Measurements from ENCODE around the gene TMEM92.
"Not testable (repeated sequence)": the region's sequence is repeated elsewhere in the genome, so short reads cannot be mapped to it uniquely, and the experiment has no call there.

TMEM92 gene

DNA sequence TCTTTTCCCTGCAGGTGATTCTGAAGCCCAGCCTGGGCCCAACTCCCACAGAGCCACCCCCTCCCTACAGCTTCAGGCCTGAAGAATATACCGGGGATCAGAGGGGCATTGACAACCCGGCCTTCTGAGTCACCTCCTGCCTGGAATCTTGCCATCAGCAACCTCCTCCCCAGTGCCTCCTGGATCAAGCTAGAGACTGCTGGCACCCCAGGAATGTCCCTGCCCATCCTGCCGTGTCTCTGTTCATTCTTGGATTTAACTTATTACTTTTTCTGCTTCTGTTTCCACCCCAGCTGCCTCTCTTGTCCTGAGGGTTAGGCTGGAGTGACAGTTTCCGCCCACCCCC lies 4.9 kb downstream of the TMEM92 start:
- Histone ChIP-seq H3K27me3 (ENCODE audit: low read depth, low read length) (peaks cover 4% of the 10 kb centered on the region), H3K4me1 (ENCODE audit: control insufficient read depth in 1 of 2, insufficient read depth in 2 of 2, low read length in 2 of 2) (peaks cover 0 to 7% of the 10 kb centered on the region in 2 donors), H3K27ac (ENCODE audit: low read length) (no peak overlapping the region), H3K36me3 (ENCODE audit: control insufficient read depth in 1 of 2, insufficient read depth in 2 of 2, low read length in 2 of 2) (no peaks in the 10 kb centered on the region), H3K4me3 (ENCODE audit: low read depth in 1 of 2, low read length in 2 of 2) (no peak overlapping the region), H3K9me3 (ENCODE audit: control insufficient read depth in 1 of 2, low read length in 2 of 2) (no peaks in the 10 kb centered on the region)

DNA sequence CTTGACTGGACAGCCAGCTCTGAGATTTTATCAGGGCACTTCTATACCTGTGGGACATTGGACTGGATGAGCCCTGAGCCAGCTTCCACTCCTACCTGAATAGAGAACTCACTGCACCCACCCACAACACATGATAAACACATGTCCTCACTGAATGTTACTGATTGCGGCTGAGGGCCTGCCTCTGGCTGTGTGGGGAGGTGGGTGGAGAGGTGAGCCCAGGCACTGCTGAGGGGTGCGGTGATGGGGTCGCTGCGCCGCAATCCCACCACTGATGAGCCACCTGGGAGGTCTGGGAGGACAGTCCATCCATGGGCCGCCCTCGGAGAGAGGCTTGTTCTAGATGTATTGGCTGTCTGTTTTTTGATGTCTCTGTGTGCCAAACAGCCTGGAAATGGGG lies 5.4 kb downstream of the TMEM92 start:
- H3K9me3 ChIP-seq (ENCODE audit: control insufficient read depth in 1 of 2, low read length in 2 of 2) = no peaks in the 10 kb centered on the region
- no peak overlapping the region for H3K4me3 ChIP-seq (ENCODE audit: low read depth in 1 of 2, low read length in 2 of 2)
- H3K27ac ChIP-seq (ENCODE audit: low read length) = no peak overlapping the region
- peaks cover 1% of the 10 kb centered on the region for H3K27me3 ChIP-seq (ENCODE audit: low read depth, low read length)
- H3K36me3 ChIP-seq (ENCODE audit: control insufficient read depth in 1 of 2, insufficient read depth in 2 of 2, low read length in 2 of 2) = no peaks in the 10 kb centered on the region
- peaks cover 0 to 4% of the 10 kb centered on the region in 2 donors for H3K4me1 ChIP-seq (ENCODE audit: control insufficient read depth in 1 of 2, insufficient read depth in 2 of 2, low read length in 2 of 2)

DNA sequence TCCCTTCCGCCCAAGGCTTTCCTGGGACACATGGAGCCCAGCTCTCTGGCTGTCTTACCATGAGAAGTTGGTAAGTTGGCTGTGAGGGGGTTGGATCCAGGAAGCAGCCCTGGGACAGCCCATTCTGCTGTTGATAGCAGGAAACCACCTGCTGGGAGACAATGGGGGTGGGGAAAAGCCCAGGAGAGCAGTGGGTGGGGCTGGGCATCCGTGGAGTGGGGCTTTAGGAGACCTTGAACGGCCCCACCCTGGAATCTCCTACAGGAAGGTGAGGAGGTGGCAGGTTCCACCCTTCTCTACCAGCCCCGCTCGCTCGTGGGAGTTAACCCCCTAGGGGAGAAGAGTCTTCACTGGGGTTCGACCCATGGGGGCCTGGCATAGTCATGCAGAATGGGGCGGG lies 5.8 kb downstream of the TMEM92 start:
- Histone ChIP-seq H3K27ac (ENCODE audit: low read length) (no peak overlapping the region), H3K4me1 (ENCODE audit: control insufficient read depth in 1 of 2, insufficient read depth in 2 of 2, low read length in 2 of 2) (peaks cover 0 to 4% of the 10 kb centered on the region in 2 donors), H3K4me3 (ENCODE audit: low read depth in 1 of 2, low read length in 2 of 2) (no peak overlapping the region), H3K9me3 (ENCODE audit: control insufficient read depth in 1 of 2, low read length in 2 of 2) (no peaks in the 10 kb centered on the region), H3K36me3 (ENCODE audit: control insufficient read depth in 1 of 2, insufficient read depth in 2 of 2, low read length in 2 of 2) (no peaks in the 10 kb centered on the region), H3K27me3 (ENCODE audit: low read depth, low read length) (no peaks in the 10 kb centered on the region)

DNA sequence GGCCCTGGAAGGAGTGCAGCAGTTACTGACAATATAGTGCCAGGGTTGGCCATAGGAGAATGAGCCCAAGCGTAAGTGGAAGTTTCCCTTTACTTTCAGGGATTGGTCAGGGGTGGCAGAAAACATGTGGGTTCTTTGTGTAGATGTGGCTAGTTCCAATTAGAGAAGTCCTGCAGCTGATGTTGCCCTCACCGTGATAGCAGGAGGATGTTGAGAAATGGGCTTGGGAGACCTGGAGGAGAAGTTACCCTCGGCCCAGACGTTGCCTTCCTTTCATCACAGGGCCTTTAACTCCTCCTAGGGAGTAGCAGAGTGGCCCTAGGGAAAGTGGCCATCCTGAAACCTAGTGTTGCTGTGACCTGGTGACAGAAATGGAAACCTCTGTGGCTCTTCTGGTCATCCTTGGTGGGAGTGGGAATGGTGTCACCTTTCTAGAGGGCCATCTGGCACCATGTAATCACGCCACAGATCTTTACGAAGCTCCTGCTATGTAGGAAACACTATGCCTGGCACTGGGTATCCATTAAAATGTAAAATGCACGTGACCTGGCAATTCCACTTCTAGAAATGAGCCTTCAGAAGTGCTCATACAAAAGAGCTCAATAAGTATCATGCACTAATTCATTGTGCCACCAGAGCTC lies 6.7 kb downstream of the TMEM92 start:
- Histone ChIP-seq H3K4me1 (ENCODE audit: control insufficient read depth in 1 of 2, insufficient read depth in 2 of 2, low read length in 2 of 2) (peaks cover 0 to 4% of the 10 kb centered on the region in 2 donors), H3K4me3 (ENCODE audit: low read depth in 1 of 2, low read length in 2 of 2) (no peak overlapping the region), H3K36me3 (ENCODE audit: control insufficient read depth in 1 of 2, insufficient read depth in 2 of 2, low read length in 2 of 2) (no peaks in the 10 kb centered on the region), H3K27ac (ENCODE audit: low read length) (no peak overlapping the region), H3K9me3 (ENCODE audit: control insufficient read depth in 1 of 2, low read length in 2 of 2) (no peaks in the 10 kb centered on the region), H3K27me3 (ENCODE audit: low read depth, low read length) (no peaks in the 10 kb centered on the region)

DNA sequence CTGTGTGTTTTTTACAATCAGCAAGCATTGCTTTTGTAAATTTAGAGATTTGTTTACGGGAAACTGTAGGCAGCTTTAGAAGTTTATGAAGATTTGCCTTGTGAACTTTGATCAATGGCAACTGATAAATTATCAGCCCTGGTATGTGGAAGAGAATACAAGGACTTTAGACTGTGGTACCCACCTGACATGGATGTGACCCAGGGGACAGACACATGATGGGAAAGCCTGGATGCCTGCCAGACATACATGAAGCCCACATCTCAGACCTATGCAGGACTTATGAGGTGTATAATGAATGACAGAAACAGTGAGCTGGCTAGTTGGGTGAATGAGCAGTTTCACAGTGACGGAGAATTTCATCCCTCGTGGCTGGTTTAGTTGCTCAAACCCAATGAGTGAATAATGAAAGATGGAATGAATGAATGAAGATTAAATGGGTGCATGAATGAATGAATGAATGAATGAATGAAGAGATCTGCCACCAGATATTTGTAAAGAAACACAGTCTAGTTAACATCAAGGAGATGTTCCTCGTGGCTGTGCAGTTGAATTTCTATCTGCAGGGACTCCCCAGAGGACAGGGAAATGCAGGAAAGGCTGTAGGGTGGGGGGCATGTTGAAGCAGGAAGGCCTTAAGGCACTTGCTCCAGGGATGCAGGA lies 7.6 kb downstream of the TMEM92 start:
- Histone ChIP-seq H3K27me3 (ENCODE audit: low read depth, low read length) (no peaks in the 10 kb centered on the region), H3K27ac (ENCODE audit: low read length) (no peak overlapping the region)

DNA sequence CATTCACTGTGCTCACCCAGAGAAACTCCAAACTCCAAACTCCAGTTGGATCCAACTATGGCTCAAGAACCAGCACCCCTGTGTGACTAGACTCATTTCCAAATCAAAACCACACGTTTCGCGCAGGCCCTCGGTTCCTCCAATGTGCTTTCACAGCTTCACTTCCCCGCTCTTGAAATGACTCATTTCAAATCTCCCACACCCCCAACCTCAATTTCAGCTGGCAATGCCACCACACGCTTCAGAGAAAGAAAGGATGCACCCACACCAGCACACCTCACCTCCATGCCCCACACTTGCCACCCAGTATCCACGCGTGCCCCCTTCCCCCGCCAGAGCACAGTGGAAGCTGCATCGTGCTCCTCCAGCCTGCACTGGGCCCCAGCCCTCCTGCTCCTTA lies 9.0 kb downstream of the TMEM92 start:
- H3K27me3 ChIP-seq (ENCODE audit: low read depth, low read length) = no peaks in the 10 kb centered on the region
- H3K4me1 ChIP-seq (ENCODE audit: control insufficient read depth in 1 of 2, insufficient read depth in 2 of 2, low read length in 2 of 2) = peaks cover 0 to 4% of the 10 kb centered on the region in 2 donors
- no peaks in the 10 kb centered on the region for H3K9me3 ChIP-seq (ENCODE audit: control insufficient read depth in 1 of 2, low read length in 2 of 2)
- no peaks in the 10 kb centered on the region for H3K36me3 ChIP-seq (ENCODE audit: control insufficient read depth in 1 of 2, insufficient read depth in 2 of 2, low read length in 2 of 2)
- no peak overlapping the region for H3K27ac ChIP-seq (ENCODE audit: low read length)
- H3K4me3 ChIP-seq (ENCODE audit: low read depth in 1 of 2, low read length in 2 of 2) = no peak overlapping the region

More for the DNA sequence above, 7.6 kb downstream of the TMEM92 start:
- H3K9me3 ChIP-seq (ENCODE audit: control insufficient read depth in 1 of 2, low read length in 2 of 2) = no peaks in the 10 kb centered on the region
- no peaks in the 10 kb centered on the region for H3K36me3 ChIP-seq (ENCODE audit: control insufficient read depth in 1 of 2, insufficient read depth in 2 of 2, low read length in 2 of 2)
- H3K4me1 ChIP-seq (ENCODE audit: control insufficient read depth in 1 of 2, insufficient read depth in 2 of 2, low read length in 2 of 2) = peaks cover 0 to 4% of the 10 kb centered on the region in 2 donors
- no peak overlapping the region for H3K4me3 ChIP-seq (ENCODE audit: low read depth in 1 of 2, low read length in 2 of 2)

DNA sequence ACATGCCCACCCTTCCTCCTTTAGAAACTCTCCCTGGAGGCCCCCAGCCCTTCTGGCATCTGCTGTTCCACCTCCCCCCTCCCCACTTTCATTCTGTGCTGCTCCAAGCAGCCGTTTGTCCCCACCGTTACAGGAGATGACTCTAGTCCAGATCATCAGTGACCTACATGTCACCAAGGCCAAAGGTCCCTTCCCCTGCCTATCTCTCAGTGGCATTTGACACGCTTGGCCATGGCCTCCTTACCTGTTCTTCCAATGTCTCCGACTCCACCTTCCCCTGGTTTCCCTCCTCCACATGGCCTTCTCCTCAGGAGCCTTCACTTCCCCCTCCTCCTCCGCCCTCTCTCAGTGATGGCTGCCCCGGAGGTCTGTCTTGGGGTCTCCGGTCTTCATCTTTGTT lies 9.4 kb downstream of the TMEM92 start:
- no peak overlapping the region for H3K4me3 ChIP-seq (ENCODE audit: low read depth in 1 of 2, low read length in 2 of 2)
- H3K4me1 ChIP-seq (ENCODE audit: control insufficient read depth in 1 of 2, insufficient read depth in 2 of 2, low read length in 2 of 2) = peaks cover 3 to 8% of the 10 kb centered on the region in 2 donors
- no peaks in the 10 kb centered on the region for H3K36me3 ChIP-seq (ENCODE audit: control insufficient read depth in 1 of 2, insufficient read depth in 2 of 2, low read length in 2 of 2)
- H3K9me3 ChIP-seq (ENCODE audit: control insufficient read depth in 1 of 2, low read length in 2 of 2) = no peaks in the 10 kb centered on the region
- H3K27me3 ChIP-seq (ENCODE audit: low read depth, low read length) = no peaks in the 10 kb centered on the region
- H3K27ac ChIP-seq (ENCODE audit: low read length) = no peak overlapping the region

DNA sequence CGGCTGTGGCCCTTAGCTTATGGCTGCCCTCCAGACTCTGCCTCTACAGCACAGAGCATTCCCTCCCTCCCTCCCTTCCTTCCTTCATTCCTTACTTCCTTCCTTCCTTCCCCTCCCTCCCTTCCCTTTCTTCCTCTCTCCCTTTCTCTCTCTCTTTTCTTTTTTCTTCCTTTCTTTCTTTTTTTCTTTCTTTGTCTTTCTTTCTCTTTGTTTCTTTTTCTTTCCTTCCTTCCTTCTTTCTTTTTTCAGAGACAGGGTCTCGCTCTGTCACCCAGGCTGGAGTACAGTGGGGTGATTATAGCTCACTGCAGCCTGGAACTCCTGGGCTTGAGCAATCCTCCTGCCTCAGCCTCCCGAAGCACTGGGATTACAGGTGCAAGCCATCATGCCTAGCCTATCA lies 11.7 kb downstream of the TMEM92 start:
- no peaks in the 10 kb centered on the region for H3K9me3 ChIP-seq (ENCODE audit: control insufficient read depth in 1 of 2, low read length in 2 of 2)
- no peak overlapping the region for H3K4me3 ChIP-seq (ENCODE audit: low read depth in 1 of 2, low read length in 2 of 2)
- no peaks in the 10 kb centered on the region for H3K27me3 ChIP-seq (ENCODE audit: low read depth, low read length)
- no peaks in the 10 kb centered on the region for H3K36me3 ChIP-seq (ENCODE audit: control insufficient read depth in 1 of 2, insufficient read depth in 2 of 2, low read length in 2 of 2)
- peaks cover 13 to 17% of the 10 kb centered on the region in 2 donors for H3K4me1 ChIP-seq (ENCODE audit: control insufficient read depth in 1 of 2, insufficient read depth in 2 of 2, low read length in 2 of 2)
- no peak overlapping the region for H3K27ac ChIP-seq (ENCODE audit: low read length)

DNA sequence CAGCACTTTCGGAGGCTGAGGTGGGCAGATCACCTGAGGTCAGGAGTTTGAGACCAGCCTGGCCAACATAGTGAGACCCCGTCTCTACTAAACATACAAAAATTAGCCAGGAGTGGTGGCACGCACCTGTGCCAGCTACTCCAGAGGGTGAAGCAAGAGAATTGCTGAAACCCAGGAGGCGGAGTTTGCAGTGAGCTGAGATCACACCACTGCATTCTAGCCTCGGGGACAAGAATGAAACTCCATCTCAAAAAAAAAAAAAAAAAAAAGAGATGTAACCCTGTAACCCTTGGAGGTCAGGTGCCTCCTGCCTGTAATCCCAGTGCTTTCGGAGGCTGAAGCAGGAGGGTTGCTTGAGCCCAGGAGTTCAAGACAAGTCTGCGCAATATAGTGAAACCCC lies 13.0 kb downstream of the TMEM92 start:
- peaks cover 13 to 17% of the 10 kb centered on the region in 2 donors for H3K4me1 ChIP-seq (ENCODE audit: control insufficient read depth in 1 of 2, insufficient read depth in 2 of 2, low read length in 2 of 2)
- H3K4me3 ChIP-seq (ENCODE audit: low read depth in 1 of 2, low read length in 2 of 2); H3K9me3 ChIP-seq (ENCODE audit: control insufficient read depth in 1 of 2, low read length in 2 of 2); H3K27me3 ChIP-seq (ENCODE audit: low read depth, low read length); H3K36me3 ChIP-seq (ENCODE audit: control insufficient read depth in 1 of 2, insufficient read depth in 2 of 2, low read length in 2 of 2); H3K27ac ChIP-seq (ENCODE audit: low read length): not testable (repeated sequence)

DNA sequence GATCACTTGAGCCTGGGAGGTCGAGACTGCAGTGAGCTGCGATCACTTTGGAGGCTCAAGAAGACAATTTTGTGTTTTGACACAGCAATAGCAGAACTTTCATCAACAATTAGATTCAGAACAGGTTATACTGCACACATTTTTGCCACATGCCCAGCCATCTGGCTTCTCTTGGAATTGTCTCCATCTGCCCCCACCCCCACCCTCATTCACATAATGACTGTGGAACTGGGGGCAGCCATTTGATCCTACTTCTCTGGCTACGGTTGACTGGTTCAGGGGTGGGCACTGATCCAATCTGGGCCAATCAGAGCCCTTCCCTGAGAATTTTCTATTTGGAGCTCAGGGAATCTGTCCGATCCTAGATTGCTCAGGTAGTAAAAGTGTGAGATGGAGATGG lies 14.0 kb downstream of the TMEM92 start:
- Histone ChIP-seq H3K27ac (ENCODE audit: low read length) (peak overlapping the region; percentile 88), H3K4me3 (ENCODE audit: low read depth in 1 of 2, low read length in 2 of 2) (no peak overlapping the region), H3K27me3 (ENCODE audit: low read depth, low read length) (no peaks in the 10 kb centered on the region), H3K9me3 (ENCODE audit: control insufficient read depth in 1 of 2, low read length in 2 of 2) (no peaks in the 10 kb centered on the region), H3K36me3 (ENCODE audit: control insufficient read depth in 1 of 2, insufficient read depth in 2 of 2, low read length in 2 of 2) (no peaks in the 10 kb centered on the region), H3K4me1 (ENCODE audit: control insufficient read depth in 1 of 2, insufficient read depth in 2 of 2, low read length in 2 of 2) (peaks cover 13 to 17% of the 10 kb centered on the region in 2 donors)

DNA sequence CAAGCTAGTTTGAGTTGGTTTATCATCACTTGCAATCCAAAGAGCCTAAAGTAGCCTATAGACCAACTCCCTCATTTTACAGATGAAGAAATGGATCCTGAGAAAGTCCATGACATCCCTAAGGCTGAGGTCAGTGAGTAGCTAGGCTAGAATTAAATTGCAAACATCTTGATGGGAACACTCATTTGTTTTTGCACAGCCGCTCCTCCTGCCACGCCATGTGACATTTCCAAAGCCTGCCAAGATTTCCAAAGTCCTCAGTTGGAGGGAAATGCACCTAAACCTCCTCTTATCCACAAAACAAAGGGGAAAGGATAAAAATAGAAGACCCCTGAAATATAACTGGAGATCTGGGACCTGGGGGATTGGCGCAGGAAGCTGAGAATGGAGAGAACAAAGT lies 15.0 kb downstream of the TMEM92 start:
- no peaks in the 10 kb centered on the region for H3K36me3 ChIP-seq (ENCODE audit: control insufficient read depth in 1 of 2, insufficient read depth in 2 of 2, low read length in 2 of 2)
- H3K4me1 ChIP-seq (ENCODE audit: control insufficient read depth in 1 of 2, insufficient read depth in 2 of 2, low read length in 2 of 2) = peaks cover 13 to 17% of the 10 kb centered on the region in 2 donors
- H3K4me3 ChIP-seq (ENCODE audit: low read depth in 1 of 2, low read length in 2 of 2) = peak overlapping the region in 1 of 2 donors; percentile 33
- H3K27me3 ChIP-seq (ENCODE audit: low read depth, low read length) = no peaks in the 10 kb centered on the region
- H3K27ac ChIP-seq (ENCODE audit: low read length) = peak overlapping the region; percentile 88
- no peaks in the 10 kb centered on the region for H3K9me3 ChIP-seq (ENCODE audit: control insufficient read depth in 1 of 2, low read length in 2 of 2)

Data from muscle layer of duodenum (tissue), 2 donors.